Activated naive CD8-positive, alpha-beta T cell treated with anti-CD3 and anti-CD28 coated beads, Interleukin-2, amount 10 ng/mL, durations not matched to agents 7 days and 5 days (primary cell): ENCODE data around the gene GGPS1. TPM values are rescaled to one million over a fixed set of nuclear protein-coding genes. Genes with fewer than 3 reads are reported as not detected.

Experiments used
- total RNA-seq, 2 experiments: library from RNA; stranded (reverse); gene quantifications; one replicate each; pipeline ENCODE4 v1.2.3, GENCODE V29; 2021

Gene GGPS1
- total RNA-seq, 2 experiments from 2014 or later: 31.9 to 34.9 TPM

Other genes starting within 250 kb of the GGPS1 start
- 10 to 100 TPM; 81.2 to 95.5 TPM for gene TOMM20, start 199.7 kb upstream of the GGPS1 start, total RNA-seq
- 100 to 1,000 TPM; 129 to 134 TPM for gene RBM34, start 167.3 kb upstream of the GGPS1 start, total RNA-seq
- 10 to 100 TPM; 62.3 to 66.6 TPM for gene ARID4B, start 391 bp upstream of the GGPS1 start, total RNA-seq
- 10 to 100 TPM; 29.8 to 30.3 TPM for gene TBCE, start 38.9 kb downstream of the GGPS1 start, total RNA-seq
- gene B3GALNT2, start 175.9 kb downstream of the GGPS1 start, total RNA-seq: 10 to 100 TPM; 10.6 to 10.7 TPM